C1 segment of cervical spinal cord (tissue), 14 donors: ENCODE results near the gene SENP2.
"Not testable (repeated sequence)": the region's sequence is repeated elsewhere in the genome, so short reads cannot be mapped to it uniquely, and the experiment has no call there.

Experiments used
- DNase-seq, 14 donors: peaks; one replicate each; lab custom pipeline; 2025; lab: John Stamatoyannopoulos, UW

Gene SENP2

DNA sequence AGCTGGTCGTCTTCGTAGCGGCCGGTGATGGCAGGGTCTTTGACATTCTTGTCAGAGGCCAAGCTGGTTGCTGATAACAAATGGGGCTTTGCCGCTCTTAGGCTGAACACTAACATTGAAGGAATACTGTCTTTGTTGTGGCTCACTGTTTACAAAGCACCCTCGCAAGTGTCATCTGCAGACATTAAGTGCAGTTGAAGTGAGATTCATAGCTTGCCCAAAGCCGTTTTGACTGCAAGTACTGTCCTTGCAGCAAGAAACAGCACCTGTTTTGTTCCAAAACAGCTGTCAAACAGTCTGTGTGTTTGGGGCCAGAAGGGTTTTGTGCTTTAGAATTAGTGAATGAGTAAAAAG is 568 bp downstream of the SENP2 start:
- DNase-seq, result peak in 2 of 14 donors; percentile 36

DNA sequence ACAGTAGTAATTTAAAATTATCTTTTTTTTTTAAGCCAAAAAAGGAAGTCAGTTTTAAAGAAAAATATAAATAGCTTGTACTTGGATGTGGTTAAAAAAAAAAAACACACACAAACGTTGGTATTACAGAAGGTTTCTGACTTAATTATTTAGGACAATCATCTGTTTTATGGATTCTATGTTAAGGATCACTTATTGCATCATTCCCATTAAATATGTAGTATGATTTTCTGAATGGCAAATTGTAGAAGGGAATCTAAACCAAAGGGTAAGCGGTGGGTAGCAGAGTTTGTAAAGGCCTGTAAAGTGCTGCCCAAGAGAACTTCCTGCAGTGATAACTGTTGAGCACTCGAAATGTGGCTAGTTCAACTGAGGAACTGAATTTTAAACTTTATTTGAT is 8.0 kb downstream of the SENP2 start:
- DNase-seq, result no peak

DNA sequence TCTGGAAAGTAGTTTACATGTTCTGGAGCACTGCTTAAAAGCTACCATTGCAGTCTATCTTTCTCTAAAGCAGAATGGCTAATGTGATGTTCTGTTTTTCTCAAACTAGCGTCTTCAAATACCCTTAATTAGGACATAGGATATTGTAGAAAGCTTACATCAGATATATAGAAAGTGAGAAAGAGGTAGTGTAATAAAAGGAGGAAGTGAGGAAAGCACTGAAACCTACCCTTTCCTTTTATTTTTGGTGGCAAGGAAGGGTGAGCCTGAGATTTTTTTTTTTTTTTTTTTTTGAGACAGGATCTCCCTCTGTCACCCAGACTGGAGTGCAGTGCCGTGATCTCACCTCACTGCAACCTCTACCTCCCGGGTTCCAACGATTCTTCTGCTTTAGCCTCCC is 9.4 kb downstream of the SENP2 start:
- no peak for DNase-seq

DNA sequence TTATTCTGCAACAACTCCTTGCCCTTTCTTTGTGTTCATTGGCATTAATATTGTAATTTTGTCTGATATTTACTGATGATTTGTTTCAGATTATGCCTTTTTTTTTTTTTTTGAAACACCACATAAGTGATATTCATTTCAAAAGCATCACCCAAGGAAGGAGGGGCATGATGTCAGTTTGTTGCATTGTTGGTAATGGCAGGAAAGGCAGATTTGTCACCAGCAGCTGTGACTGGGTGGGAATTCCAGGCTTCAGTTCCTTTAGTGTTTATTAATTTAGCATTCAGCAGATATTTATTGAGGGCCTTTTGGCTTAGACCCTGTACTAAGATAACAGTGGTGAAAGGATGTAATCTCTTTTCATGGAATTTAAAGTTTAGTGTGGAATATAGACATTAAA is 19.5 kb downstream of the SENP2 start:
- DNase-seq, result no peak

DNA sequence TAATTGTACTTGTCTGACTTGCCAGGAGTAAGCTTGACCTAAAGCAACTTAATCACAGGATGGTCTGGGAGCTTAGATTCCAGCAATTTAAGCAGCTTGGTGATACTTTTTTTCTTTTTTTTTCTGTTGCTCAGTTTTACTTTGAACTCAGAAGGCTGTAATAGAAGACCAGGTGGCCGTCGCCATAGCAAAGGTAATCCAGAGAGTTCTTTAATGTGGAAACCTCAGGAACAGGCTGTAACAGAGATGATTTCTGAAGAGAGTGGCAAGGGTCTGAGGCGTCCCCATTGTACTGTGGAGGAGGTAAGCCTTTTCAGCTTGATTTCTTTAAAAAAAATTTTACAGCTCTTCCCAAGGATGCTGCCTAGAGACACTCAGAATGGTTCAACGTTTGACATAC is 20.1 kb downstream of the SENP2 start:
- DNase-seq, result no peak

DNA sequence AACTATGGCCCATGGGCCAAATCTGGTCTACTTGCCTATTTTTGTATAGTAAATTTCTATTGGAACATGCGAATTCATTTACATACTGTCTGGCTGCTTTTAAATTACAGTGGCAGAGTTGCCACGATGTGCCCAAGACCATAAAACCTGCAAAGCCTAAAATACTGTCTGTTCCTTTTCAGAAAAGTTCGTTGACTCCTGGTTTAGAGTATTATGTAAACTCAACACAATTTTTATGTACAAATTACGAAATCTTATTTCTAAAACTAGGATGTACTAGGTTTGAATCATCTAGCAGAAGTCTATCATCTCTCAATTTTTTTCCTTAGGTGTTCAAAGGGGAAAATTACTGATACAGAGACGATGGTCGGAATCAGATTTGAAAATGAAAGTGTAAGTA is 26.9 kb downstream of the SENP2 start:
- no peak for DNase-seq

DNA sequence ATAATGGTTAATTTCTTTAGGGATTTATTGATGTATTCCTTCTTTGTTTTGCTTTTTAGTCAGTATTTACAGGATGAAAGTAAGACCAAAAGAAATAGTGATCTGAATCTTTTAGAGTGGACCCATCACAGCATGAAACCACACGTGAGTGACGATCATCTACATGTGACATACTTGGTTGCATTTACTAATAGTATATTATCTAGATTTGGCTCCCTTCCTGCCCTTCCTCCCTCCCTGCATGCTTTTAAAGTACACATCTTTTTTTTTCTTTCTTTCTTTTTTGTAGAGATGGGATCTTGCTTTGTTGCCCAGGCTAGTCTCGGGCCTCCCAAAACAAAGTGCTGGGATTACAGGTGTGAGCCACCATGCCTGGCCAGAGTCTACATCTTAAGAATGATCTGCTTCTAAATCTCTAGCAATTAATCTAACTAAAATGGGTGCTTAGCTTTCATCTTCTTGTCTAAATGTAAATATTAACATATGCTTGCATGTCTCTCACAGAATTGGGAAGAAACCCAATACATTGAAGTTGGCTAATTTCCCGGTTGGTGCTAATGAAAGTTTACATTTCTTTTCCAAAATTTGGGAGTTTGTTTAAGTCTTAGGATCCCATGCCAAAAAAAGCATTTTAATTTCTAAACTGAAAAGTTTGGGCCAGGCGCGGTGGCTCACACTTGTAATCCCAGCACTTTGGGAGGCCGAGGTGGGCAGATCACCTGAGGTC is 38.0 kb downstream of the SENP2 start:
- no peak for DNase-seq

DNA sequence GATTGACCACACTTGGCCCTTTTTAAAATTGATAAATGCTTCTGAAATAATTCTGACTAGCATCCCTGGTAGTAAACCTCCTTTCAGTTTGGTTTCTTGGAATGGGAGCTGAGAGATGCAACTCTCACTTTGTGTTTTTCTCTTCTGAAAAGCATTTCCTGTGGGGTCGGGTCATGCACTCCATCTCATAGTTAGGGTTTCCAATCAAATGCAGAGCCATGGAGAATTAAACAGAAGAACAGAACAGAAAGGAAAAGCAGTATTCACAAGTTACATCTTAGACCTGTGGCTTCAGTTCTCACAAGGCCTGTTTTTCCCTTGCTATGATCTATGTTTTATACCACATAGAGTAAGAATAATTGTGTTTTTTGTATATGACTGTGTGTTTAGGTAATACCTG is 39.7 kb downstream of the SENP2 start:
- no peak for DNase-seq

DNA sequence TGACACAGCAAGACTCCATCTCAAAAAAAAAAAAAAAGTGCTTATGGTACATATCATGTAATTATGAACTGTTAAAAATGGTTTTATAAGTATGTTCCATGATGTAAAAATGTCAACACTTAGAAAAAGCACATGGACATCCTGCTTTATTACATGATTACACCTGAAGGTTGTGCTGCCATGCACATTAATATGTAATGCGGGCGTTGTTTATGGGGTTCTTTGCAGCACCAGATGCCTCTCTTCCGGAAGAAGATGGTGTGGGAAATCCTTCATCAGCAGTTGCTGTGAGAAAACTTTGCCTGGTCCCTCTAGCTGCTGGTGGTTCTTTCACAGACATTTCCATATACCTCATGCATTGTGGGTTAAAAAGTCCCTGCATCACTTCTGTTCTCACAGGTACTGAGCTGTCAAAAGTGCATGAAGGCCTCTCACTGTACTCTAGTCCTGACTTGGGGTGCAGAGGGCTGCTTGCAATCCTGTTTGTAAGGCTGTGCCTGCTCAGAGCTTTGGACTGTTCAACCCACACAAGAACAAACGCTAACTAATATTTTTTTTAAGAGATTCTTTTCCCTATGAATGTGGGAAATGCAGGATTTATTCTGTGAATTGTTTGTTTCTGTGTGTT is 43.6 kb downstream of the SENP2 start:
- no peak for DNase-seq

DNA sequence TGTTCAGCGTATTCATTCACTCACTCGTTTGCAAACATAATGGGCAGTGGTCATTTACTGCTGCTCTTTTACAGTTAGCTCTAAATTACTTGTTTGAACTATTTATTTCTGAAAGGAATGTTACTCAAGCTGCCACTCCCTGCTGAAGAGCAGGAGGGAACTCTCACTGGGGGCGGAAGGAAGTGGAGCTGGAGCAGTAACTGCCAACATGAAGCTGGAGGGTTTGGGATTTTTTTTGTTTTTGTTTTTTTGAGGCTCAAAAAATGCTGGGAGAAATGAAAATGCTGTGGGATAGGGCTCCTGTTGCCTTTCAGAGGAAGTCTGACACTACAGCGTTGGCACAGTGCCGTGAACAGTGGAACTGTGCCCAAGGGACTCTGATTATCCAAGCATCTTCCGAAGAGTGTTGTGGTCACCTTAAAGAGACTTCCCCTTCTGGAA is 44.1 kb downstream of the SENP2 start:
- peak in 2 of 14 donors; percentile 5 to 8 for DNase-seq

DNA sequence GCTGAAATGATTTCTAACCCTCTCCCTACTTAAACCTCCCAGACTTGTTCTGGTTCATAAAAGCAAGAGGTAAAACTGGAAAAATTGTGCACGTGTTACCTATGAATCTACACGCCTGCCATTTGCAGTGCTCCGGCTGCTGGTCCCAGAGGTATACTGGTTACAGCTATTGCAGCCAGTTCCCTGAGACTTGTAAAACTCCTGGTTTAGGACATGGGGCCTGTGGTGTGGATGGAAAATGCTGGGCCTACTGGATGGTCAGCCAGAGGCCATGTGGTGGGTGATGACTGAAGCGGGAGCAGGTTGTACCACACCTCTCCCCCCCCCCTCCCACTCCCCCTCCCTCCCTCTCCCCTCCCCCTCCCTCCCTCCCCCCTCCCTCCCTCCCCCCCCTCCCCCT is 45.0 kb downstream of the SENP2 start:
- no peak for DNase-seq

DNA sequence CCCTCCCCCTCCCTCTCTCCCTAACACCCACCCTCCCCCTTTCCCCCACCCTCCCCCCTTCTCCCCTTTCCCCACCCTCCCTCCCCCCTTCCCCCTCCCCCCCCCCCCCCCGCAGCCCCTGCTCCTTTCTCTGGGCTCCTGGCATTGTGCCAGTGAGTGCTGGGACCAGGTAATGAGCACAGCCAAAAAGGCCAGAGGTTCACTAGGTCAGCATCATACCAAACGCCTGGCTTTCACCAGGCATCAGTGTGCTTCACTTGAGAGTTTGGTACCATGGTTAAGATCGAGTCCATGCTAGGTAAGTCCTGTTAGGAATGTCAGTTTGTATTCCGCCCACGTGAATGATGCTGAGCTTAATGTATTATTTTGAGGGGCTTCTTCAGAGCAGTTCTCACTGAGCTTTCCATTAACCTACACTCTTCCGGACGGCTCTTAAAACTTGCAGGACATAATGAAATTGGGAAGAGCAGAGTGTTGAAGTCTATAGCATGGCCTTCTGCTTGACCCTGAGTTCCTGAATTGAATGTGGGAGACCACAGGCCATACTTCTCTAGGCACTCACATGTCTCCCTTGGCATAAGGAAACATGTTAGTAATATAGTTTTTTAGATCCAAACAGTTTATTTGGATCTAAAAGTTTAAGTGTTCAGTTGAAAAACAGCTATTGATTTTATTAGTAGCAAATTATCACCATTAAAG is 45.6 kb downstream of the SENP2 start:
- DNase-seq, result no peak

DNA sequence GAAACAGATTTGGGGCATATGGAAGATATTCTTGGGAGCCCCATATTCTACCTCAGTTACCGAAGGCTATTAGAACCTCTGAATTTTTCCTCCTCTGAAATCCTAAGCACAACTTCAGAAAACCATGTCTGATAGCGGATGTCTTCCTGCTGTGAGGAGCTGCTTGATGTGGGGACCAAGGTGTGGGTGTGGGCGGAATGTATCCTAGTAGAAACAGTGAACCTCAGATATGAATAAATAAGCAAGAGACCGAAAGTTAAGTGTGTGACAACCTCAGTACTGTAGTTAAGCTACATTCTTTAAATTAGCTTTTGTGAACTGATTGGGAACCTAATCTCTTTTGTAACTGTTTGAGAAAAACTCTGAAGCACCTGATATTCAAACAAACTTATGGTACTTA is 46.9 kb downstream of the SENP2 start:
- no peak for DNase-seq

DNA sequence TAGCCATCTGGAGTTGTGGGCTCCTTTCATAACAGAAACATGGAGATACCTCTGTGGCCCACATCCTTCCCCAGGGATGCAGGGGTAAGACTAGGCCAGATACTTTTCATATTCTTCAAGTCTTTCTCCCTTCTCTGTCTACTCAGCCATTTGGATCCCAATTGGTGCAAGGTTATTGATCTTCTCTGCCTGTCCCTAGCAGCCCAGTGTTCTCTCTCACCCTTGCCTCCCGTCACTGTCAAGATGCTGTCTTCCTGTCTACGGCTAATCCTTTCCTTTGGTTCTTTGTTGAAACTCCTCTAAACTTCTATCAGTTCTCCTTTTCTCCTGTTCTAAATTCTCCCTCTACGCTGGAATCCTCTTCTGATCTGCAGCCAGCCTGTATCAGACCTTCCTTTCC is 51.3 kb downstream of the SENP2 start:
- no peak for DNase-seq

DNA sequence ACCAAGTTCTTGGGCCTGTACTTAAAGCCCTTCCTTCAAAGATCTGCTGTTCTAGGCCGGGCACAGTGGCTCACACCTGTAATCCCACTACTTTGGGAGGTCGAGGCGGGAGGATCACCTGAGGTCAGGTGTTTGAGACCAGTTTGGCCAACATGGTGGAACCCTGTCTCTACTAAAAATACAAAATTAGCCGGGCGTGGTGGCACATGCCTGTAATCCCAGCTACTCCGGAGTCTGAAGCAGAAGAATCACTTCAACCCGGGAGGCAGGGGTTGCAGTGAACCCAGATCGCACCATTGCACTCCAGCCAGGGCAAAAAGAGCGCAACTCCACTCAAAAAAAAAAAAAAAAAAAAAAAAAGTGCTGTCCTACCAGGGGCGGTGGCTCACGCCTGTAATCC is 52.6 kb downstream of the SENP2 start:
- not testable (repeated sequence) for DNase-seq

DNA sequence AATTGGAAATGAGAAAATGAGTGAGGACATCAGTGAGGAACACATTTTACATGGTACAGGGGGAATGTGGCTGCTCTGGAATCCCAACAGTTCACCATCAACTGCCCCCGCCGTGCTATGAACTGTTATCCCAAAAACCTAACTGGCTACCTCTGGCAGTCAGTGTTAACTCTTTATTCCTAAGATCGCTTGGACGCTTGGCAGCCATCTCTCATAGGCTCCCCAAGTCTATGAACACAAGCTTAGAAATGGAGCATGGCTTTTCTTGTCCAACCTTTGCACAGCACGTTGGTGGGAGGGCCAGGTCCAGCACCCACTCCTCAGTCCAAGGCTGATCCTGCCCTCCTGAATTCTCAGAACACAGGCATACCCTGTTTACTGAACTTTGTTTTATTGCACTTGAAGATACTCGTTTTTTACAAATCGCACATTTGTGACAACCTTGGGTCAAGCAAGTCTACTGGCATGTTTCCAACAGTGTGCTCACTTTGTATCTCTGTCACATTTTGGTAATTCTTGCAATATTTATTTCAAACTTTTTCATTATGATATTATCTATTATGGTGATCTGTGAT is 53.6 kb downstream of the SENP2 start:
- DNase-seq, result no peak

DNA sequence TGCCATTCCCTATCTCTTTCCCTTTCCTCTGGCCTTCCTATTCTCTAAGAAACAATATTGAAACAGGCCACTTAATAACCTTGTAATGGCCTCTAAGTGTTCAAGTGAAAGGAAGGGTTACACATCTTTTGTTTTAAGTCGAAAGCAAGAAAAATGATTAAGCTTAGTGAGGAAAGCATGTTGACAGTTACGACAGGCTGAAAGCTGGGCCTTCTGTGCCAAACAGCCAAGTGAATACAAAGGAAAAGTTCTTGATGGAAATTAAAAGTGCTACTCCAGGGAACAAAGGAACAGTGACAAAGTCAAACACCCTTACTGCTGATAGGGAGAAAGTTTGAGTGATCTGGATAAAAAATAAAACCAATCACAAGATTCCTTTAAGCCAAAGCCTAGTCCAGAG is 54.2 kb downstream of the SENP2 start:
- no peak for DNase-seq

DNA sequence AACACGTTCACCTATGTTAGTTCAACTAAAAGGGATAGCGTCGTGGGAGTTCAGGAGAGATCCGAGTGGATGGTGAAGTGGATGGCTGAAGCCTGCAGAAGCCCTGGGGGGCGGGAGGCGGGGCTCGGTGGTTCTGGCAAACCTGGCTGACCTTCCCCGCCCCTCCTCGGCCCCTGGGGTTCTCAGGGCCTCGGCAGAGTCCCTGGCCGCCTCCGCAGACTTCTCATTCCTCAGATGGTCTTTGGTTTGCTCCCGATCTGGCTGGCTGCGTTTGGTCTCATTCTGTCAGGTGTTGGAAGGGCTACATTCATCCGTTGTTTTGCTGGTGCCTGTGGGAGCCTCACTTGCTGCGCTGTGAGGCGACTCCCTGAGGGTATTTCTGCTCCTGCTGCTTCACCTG is 59.1 kb downstream of the SENP2 start:
- DNase-seq, result not testable (repeated sequence)

DNA sequence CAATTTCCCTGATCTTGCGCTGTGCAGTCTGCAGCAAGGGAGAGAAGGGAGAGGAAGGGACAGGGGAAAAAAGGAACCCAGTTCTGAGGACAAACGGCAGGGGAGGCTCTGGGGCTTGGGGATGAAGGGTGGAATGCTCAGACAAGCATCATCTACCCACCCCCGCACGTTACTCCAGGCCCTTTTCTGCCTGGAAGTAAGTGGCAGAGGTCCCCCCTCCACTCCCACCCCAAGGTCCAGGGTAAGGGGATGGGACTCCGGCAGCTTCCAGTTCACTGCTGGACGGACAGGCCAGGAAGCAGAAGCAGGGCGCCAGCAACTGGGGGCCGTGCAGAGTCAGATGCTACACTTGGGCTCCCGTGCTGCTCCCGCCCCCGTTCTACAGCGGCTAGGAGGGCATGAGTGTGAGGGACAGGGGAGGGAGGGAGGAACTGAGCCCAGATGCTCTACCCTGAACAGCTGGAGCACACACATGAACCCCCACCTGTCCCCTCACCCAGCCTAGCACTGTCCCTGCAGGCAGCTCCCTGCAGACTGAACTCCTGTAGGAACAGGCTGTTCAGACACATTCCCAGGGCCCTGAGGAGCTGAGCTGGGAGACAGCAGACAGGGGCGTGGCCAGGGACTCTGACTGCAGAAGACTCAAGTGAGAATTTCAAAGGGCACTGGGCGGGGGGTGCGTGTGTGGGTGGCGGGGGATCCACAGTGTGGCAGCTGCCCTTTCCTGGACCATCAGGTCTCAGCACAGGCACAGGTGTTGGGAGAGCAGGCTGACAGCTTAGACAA is 59.7 kb downstream of the SENP2 start:
- DNase-seq, result no peak

DNA sequence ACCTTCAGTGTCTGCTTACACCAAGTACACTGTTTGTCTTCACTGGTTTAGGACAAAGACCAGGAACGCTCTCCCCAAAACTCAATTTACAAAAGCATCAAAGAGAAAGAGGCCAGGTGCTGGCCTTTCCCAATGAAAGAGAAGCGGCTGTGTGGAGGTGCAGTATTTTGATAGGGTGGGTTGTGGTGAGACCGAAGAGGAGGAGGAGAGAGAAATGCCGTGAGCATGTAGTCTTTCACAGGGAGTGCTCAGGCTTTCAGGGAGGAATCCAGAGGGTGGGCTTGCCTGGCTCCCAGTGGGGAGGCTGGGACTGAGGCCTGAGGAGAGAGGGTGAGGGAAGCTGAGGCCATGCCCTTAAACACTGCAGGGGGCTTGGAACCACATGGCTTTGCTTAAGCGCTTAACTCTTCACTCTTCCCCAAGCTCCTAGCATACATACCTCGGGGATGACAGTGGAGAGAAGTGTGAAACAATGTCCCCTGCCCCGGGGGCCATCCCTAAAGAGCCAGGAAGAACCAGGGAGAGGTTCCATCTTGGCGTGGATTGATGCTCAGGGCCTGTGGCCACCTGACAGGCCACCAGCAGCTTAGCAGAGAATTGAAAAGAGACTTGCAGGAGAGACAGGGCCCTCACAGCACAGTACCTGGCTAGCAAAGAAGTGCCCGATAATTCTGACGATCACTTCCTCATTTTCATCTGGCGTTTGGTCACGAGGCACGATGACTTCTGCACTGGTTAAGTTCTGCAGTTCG is 60.5 kb downstream of the SENP2 start:
- no peak for DNase-seq
